Measurements from ENCODE around the gene ANO3.

GRCh38 chr11:26527685-26528084 lies 195.8 kb downstream of the ANO3 start:
- TF ChIP-seq CTCF (conservative IDR thresholded peaks at IDR 0.05; ENCODE audit: low read length) (no peak), EZH2phosphoT487 (IDR thresholded peaks at IDR 0.05; ENCODE audit: borderline replicate concordance) (no peak)
